Measurements from ENCODE around the gene AP2A1. TPM values are rescaled to one million over a fixed set of nuclear protein-coding genes. Genes with fewer than 3 reads are reported as not detected.

AP2A1 gene
- total RNA-seq, 1 donor from 2014 or later, result 96.7 TPM

DNA sequence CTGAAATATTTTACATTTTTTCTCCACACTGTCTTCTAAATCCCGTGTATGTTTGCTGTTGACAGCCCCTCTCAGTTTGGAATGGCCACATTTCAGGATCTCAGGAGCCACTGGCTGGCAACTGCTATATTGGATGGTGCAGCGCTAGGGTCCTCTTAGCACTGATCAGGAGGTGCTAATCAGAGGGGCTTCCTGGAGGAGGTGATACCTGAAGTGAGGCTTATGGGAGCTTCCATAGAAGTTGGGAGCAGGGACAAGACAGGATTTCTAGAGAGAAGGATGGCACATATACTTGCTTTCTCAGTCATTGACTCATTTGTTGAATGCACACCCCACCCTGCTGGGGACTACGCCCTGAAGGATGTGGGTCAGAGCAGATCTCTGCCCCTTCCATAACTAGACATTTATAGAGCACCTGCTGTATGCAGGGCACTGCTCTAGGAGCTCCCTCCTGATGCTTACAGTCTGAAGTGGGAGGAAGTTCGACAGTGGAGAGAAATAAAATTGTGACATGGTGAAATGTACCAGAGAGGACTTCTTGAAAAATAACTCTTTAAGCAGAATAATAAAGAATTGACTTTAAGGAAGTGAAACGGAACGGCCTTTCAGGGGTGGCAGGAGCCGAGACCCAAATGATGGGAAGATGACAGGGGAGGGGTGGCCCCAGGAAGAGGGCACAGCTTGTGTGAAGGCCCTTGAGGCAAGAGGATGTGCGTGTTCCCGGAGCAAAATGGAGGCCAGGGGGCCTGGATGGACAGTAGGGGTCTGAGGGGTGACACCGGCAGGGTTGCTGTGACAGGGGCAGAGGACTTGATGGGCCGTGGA lies 13.1 kb downstream of the AP2A1 start:
- no peak overlapping the region for H3K4me3 Mint-ChIP-seq
- H3K9me3 Mint-ChIP-seq, result no peaks in the 10 kb centered on the region
- no peaks in the 10 kb centered on the region for H3K27me3 Mint-ChIP-seq (ENCODE audit: low read depth)
- H3K36me3 Mint-ChIP-seq (ENCODE audit: low read depth), result peaks cover 17% of the 10 kb centered on the region
- H3K4me1 Mint-ChIP-seq, result peaks cover 5% of the 10 kb centered on the region
- peak overlapping the region; percentile 51 for H3K27ac Mint-ChIP-seq (ENCODE audit: unreplicated experiment)
- TF ChIP-seq, protein P1, sequence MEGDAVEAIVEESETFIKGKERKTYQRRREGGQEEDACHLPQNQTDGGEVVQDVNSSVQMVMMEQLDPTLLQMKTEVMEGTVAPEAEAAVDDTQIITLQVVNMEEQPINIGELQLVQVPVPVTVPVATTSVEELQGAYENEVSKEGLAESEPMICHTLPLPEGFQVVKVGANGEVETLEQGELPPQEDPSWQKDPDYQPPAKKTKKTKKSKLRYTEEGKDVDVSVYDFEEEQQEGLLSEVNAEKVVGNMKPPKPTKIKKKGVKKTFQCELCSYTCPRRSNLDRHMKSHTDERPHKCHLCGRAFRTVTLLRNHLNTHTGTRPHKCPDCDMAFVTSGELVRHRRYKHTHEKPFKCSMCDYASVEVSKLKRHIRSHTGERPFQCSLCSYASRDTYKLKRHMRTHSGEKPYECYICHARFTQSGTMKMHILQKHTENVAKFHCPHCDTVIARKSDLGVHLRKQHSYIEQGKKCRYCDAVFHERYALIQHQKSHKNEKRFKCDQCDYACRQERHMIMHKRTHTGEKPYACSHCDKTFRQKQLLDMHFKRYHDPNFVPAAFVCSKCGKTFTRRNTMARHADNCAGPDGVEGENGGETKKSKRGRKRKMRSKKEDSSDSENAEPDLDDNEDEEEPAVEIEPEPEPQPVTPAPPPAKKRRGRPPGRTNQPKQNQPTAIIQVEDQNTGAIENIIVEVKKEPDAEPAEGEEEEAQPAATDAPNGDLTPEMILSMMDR (conservative IDR thresholded peaks at IDR 0.05), result no peak
- DNase-seq (ENCODE audit: low read depth, low spot score), result no peak

DNA sequence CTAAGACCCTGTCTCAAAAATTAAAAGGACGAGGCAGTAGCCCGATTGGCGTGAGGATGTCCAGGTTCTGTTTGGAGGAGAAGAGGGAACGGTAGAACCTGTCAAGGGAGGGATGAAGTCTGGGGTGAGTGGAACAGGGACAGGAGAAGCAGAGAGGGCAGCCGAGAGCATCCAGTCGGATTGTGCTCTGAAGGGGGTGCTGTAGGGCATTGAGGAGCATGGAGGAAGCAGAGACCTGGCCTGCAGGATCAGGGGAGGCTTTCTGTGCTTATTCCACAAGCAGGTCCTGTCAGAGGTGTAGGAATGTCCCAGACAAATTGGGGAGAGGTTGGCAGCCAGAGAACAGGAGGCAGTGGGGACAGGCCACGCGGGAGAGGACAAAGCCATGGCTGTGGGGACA lies 14.1 kb downstream of the AP2A1 start:
- Mint-ChIP-seq H3K4me1 (peaks cover 5% of the 10 kb centered on the region), H3K4me3 (no peak overlapping the region), H3K9me3 (no peaks in the 10 kb centered on the region), H3K27ac (ENCODE audit: unreplicated experiment) (peak overlapping the region; percentile 97), H3K36me3 (ENCODE audit: low read depth) (peaks cover 21% of the 10 kb centered on the region), H3K27me3 (ENCODE audit: low read depth) (no peaks in the 10 kb centered on the region)
- DNase-seq (ENCODE audit: low read depth, low spot score), result no peak
- TF ChIP-seq, protein P1 (conservative IDR thresholded peaks at IDR 0.05), result no peak

DNA sequence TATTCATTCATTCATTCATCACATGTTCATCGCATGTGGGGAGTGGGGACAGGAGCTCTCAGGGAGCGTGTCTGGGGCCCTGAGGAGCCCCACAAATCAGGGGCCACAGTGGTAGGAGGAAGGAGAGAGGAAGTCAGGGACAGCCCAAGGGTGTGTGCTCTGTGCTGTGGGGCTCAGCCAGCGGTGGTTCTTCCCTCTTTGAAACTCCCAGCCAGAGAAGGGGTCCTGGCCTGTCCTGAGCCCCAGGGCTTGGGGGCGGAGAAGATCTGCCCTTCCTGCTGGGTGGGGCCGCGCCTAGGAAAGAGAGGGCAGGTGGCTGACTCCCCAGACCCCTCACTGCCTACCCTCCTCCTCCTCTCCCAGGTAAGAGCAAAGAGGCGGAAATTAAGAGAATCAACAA lies 14.6 kb downstream of the AP2A1 start:
- Mint-ChIP-seq H3K36me3 (ENCODE audit: low read depth) (peaks cover 21% of the 10 kb centered on the region), H3K27me3 (ENCODE audit: low read depth) (no peaks in the 10 kb centered on the region), H3K27ac (ENCODE audit: unreplicated experiment) (peak overlapping the region; percentile 97), H3K4me1 (peaks cover 5% of the 10 kb centered on the region), H3K4me3 (no peak overlapping the region), H3K9me3 (no peaks in the 10 kb centered on the region)
- TF ChIP-seq, protein P1 (conservative IDR thresholded peaks at IDR 0.05), result no peak
- DNase-seq (ENCODE audit: low read depth, low spot score), result no peak

DNA sequence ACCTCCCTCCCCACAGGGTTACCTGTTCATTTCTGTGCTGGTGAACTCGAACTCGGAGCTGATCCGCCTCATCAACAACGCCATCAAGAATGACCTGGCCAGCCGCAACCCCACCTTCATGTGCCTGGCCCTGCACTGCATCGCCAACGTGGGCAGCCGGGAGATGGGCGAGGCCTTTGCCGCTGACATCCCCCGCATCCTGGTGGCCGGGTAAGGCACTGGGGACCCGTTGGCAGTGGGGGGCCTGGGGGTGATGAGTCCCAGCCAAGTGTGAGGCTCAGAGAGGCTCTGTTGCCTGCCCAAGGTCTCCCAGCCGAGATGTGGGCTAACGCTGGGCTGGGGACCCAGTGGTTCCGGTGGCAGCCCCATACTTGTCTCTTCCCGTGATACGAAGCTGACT lies 15.7 kb downstream of the AP2A1 start:
- Mint-ChIP-seq H3K9me3 (no peaks in the 10 kb centered on the region), H3K27me3 (ENCODE audit: low read depth) (no peaks in the 10 kb centered on the region), H3K27ac (ENCODE audit: unreplicated experiment) (no peak overlapping the region), H3K36me3 (ENCODE audit: low read depth) (peaks cover 21% of the 10 kb centered on the region), H3K4me3 (no peak overlapping the region), H3K4me1 (peaks cover 5% of the 10 kb centered on the region)
- DNase-seq (ENCODE audit: low read depth, low spot score), result no peak
- TF ChIP-seq, protein P1 (conservative IDR thresholded peaks at IDR 0.05), result no peak

DNA sequence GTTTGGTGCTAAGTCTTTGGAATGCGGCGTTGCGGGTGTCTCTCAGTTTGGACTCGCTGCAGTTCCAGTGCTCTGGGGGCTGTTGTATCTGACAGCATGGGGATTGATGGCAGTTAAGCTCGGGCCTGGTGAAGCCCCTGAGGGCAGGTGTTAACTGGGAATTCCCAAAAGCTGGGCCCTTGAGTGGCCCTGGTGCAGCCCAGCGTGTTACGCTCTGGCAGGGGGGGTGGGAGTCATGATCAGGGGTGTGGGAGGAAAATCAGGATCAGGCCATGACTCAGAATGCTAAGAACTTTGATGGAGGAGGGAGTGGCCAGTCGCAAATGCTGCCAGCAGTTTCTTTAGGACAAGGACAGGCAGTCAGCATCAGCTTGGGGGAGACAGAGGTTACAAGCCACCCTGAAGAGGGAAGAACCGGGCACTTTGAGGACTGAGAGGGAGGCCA lies 19.6 kb downstream of the AP2A1 start:
- DNase-seq (ENCODE audit: low read depth, low spot score), result no peak
- Mint-ChIP-seq H3K36me3 (ENCODE audit: low read depth) (peaks cover 21% of the 10 kb centered on the region), H3K9me3 (no peaks in the 10 kb centered on the region), H3K4me3 (no peak overlapping the region), H3K27ac (ENCODE audit: unreplicated experiment) (peak overlapping the region; percentile 52), H3K27me3 (ENCODE audit: low read depth) (no peaks in the 10 kb centered on the region), H3K4me1 (no peaks in the 10 kb centered on the region)
- TF ChIP-seq, protein P1 (conservative IDR thresholded peaks at IDR 0.05), result no peak

Data from neural crest cell (in vitro differentiated cells).